SJCRH30 (cell line): ENCODE data around the gene SPRR2A. TPM values are rescaled to one million over a fixed set of nuclear protein-coding genes. Genes with fewer than 3 reads are reported as not detected.
"Not testable (repeated sequence)": the region's sequence is repeated elsewhere in the genome, so short reads cannot be mapped to it uniquely, and the experiment has no call there.

ENCODE experiments used
- DNase-seq, 2 experiments: peaks; one replicate each; pipeline ENCODE4 v3.0.0-alpha.2; 2015 to 2020
- H3K27ac ChIP-seq: fragments of 250-450 bp; sonication (Bioruptor Pico); 2 replicates; pipeline ENCODE4 v1.5.1; 2020; ENCODE audit warnings: mild to moderate bottlenecking, moderate library complexity
- H3K27me3 ChIP-seq: fragments of 250-450 bp; sonication (Bioruptor Pico); 2 replicates; pipeline ENCODE4 v1.5.1; 2020; ENCODE audit warnings: mild to moderate bottlenecking, moderate library complexity
- H3K36me3 ChIP-seq: fragments of 250-450 bp; sonication (Bioruptor Pico); 2 replicates; pipeline ENCODE4 v1.5.1; 2020; ENCODE audit warnings: mild to moderate bottlenecking, moderate library complexity
- H3K4me1 ChIP-seq: fragments of 250-450 bp; sonication (Bioruptor Pico); 2 replicates; pipeline ENCODE4 v1.5.1; 2020; ENCODE audit warnings: mild to moderate bottlenecking, moderate library complexity
- H3K4me3 ChIP-seq: fragments of 250-450 bp; sonication (Bioruptor Pico); 2 replicates; pipeline ENCODE4 v1.5.1; 2020; ENCODE audit warnings: mild to moderate bottlenecking, moderate library complexity
- H3K9me3 ChIP-seq: fragments of 250-450 bp; sonication (Bioruptor Pico); replicated peaks from 2 replicates; pipeline ENCODE4 v1.5.1; 2020; ENCODE audit warnings: mild to moderate bottlenecking, moderate library complexity
- total RNA-seq: library from RNA; depleted of rRNA; stranded (reverse); fragments of >200 nt; shearing (Covaris generic); gene quantifications from 2 replicates; pipeline ENCODE4 v1.2.3, GENCODE V29; 2014; rRNA removed

SPRR2A gene
- not detected in 2 replicates for total RNA-seq

DNA sequence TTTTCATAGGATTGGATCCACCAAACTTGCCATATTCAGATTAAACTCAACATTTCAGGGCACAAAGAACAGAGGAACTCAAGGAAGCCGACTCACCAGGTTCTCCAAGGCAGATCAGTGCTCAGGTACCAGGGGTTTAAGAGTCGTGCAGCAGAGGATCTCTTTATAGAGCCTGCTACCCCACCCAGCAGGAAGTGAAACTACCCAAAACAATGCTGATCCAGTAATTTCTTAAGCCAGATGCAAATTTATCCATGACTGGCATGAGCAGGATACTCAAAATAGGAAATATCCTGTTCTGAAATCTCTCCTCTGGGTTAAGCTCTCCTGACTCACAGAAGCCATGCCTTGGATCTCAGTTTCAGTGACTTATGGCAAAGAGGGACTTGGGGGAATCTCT is at the start of gene SPRR2A:
SPRR2A (minus strand) TSS at position 138 of the 400 bp plus-strand sequence. CDS start 777 bp downstream, outside the sequence.
- no peak within 1 kb of the TSS for H3K27ac ChIP-seq
- DNase-seq, result no peak
- H3K36me3 ChIP-seq, result no peaks in the 10 kb centered on the region
- no peak within 1 kb of the TSS for H3K4me3 ChIP-seq
- H3K27me3 ChIP-seq, result no peaks in the 10 kb centered on the region; the same call in none of the 2 replicates
- H3K9me3 ChIP-seq, result no peaks in the 10 kb centered on the region
- peaks cover 3% of the 10 kb centered on the region; the same call in 1 of the 2 replicates for H3K4me1 ChIP-seq

GRCh38 chr1:153100245-153100644 is 42.9 kb upstream of the SPRR2A start:
- DNase-seq, result no peak
- no peak overlapping the region for H3K27ac ChIP-seq

DNA sequence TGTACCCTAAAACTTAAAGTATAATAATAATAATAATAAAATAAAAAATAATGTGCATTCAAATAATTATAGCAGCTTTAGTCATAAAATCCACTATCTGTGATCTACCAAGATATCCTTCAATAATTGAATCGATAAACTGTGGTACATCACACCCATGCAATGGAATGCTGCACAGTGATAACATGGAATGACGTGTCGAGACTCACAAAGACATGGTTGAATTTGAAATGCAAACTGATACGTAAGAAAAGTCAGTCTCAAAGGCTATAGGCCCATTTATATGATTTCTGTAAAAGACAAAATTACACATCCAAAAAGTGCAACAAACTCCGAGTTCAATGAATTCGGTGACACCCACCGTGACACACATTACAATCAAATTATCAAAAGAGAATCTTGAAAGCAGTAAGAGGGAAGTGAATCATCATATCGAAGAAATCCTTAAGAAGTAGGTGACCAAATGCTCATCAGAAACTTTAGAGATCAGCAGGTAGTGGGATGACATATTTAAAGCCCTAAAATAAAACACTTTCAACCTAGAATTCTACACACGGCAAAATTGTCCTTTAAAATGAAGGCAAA is 42.2 kb upstream of the SPRR2A start:
- Histone ChIP-seq H3K4me1 (no peaks in the 10 kb centered on the region), H3K27ac (no peak overlapping the region), H3K9me3 (no peaks in the 10 kb centered on the region), H3K27me3 (no peaks in the 10 kb centered on the region), H3K36me3 (no peaks in the 10 kb centered on the region), H3K4me3 (no peak overlapping the region)
- no peak for DNase-seq

More at GRCh38 chr1:153100245-153100644, 42.9 kb upstream of the SPRR2A start:
- no peak overlapping the region for H3K4me3 ChIP-seq
- no peaks in the 10 kb centered on the region for H3K36me3 ChIP-seq
- no peaks in the 10 kb centered on the region for H3K9me3 ChIP-seq
- H3K27me3 ChIP-seq, result no peaks in the 10 kb centered on the region
- H3K4me1 ChIP-seq, result no peaks in the 10 kb centered on the region

GRCh38 chr1:153095764-153096163 is 38.5 kb upstream of the SPRR2A start:
- no peaks in the 10 kb centered on the region for H3K9me3 ChIP-seq
- no peak for DNase-seq
- no peaks in the 10 kb centered on the region for H3K27me3 ChIP-seq
- no peaks in the 10 kb centered on the region for H3K36me3 ChIP-seq
- H3K4me1 ChIP-seq, result no peaks in the 10 kb centered on the region
- H3K4me3 ChIP-seq, result no peak overlapping the region
- H3K27ac ChIP-seq, result no peak overlapping the region

DNA sequence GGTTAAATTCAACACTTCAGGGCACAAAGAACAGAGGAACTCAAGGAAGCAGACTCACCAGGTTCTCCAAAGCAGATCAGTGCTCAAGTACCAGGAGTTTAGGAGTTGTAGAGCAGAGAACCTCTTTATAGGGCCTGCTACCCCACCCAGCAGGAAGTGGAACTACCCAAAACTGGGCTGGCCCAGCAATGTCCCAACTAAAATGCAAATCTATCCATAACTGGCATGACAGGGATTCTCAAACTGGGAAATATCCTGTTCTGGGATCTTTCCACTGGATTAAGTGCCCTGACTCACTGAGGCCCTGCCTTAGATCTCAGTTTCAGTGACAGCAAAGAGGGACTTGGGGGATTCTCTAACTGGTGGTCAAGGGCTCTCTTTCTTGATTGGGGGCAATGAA is 37.1 kb upstream of the SPRR2A start, which contains the start of gene SPRR2E:
SPRR2E (minus strand) TSS at position 101 of the 400 bp plus-strand sequence. CDS start 775 bp downstream, outside the sequence.
- H3K27ac ChIP-seq, result no peak within 1 kb of the TSS
- H3K27me3 ChIP-seq, result no peaks in the 10 kb centered on the region
- H3K36me3 ChIP-seq, result no peaks in the 10 kb centered on the region
- no peak within 1 kb of the TSS for H3K4me3 ChIP-seq
- no peaks in the 10 kb centered on the region for H3K4me1 ChIP-seq
- no peaks in the 10 kb centered on the region for H3K9me3 ChIP-seq
- DNase-seq, result no peak

DNA sequence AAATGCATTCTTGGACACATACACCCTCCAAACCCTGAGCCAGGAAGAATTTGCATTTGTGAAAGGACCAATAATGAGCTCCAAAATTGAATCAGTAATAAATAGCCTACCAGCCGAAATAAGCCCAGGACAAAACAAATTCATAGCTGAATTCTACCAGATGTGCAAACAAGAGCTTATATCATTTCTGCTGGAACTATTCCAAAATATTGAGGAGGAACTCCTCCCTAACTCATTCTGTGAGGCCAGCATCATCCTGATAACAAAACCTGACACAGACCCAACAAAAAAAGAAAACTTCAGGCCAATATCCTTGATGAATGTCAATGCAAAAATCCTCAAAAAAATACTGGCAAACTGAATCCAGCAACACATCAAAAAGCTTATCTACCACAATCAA is 30.3 kb upstream of the SPRR2A start:
- H3K4me3 ChIP-seq, result no peak overlapping the region
- H3K27me3 ChIP-seq, result no peaks in the 10 kb centered on the region
- H3K4me1 ChIP-seq, result no peaks in the 10 kb centered on the region
- no peak overlapping the region for H3K27ac ChIP-seq
- DNase-seq, result no peak
- H3K36me3 ChIP-seq, result no peaks in the 10 kb centered on the region
- H3K9me3 ChIP-seq, result no peaks in the 10 kb centered on the region

DNA sequence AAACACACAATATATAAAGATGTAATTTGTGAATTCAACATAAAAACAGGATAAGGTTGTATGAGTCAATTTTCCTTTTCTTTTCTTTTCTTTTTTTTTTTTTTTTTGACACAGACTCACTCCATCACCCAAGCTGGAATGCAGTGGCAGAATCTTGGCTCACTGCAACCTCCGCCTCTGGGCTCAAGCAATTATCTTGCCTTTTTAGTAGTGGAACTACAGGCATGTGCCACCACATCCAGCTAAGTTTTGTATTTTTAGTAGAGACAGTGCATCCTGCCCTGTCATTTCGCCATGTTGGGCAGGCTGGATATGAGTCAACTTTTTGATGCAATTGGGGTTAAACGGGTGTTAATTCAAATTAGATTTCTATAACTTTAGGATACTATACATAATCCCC is 24.4 kb upstream of the SPRR2A start:
- no peak for DNase-seq
- Histone ChIP-seq H3K4me3 (no peak overlapping the region), H3K27ac (no peak overlapping the region), H3K4me1 (no peaks in the 10 kb centered on the region), H3K27me3 (no peaks in the 10 kb centered on the region), H3K36me3 (no peaks in the 10 kb centered on the region), H3K9me3 (no peaks in the 10 kb centered on the region)

DNA sequence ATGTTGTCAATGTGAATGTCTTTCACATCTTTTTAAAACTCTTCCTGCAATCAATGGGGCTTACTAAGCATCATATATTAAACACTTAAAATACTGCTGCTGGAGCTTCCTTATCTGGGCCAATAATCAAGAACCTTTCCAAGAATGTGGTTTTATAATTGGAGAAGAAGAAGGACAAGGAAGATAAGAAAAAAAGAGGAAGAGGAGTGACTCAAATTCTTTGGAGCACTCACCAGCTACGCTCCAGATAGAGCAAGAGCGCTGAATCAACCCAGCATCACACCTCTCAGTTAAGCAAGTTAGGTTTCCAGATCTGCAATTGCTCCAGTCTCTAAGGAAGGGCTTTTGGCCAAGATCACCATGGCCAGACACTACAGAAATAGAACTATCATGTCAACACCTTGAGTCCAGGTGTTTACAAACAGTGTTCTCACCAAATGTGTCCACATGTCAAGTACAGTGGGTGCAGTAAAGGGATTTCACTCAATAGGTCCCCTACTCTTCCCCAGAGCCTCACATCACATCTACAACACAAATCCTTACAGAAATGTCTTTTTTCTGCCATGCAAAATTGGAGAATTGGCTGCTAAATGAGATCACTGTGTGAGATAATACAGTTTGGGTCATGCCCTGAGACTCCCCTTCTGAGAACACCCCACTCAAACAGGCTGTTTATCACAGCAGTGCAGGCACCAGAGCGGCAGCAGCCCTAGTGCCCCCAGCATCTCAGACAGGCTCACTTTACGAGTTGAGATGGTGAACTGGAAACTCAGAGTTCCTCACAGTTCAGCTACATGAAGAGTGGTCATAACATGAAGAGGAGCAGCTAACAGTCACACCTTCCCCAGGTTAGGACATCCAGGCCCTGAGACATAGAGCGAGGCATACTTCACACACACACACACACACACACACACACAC is 15.8 kb upstream of the SPRR2A start:
- H3K4me1 ChIP-seq, result no peaks in the 10 kb centered on the region
- no peaks in the 10 kb centered on the region for H3K27me3 ChIP-seq
- DNase-seq, result no peak
- no peaks in the 10 kb centered on the region for H3K9me3 ChIP-seq
- no peak overlapping the region for H3K27ac ChIP-seq
- H3K36me3 ChIP-seq, result no peaks in the 10 kb centered on the region
- no peak overlapping the region for H3K4me3 ChIP-seq

DNA sequence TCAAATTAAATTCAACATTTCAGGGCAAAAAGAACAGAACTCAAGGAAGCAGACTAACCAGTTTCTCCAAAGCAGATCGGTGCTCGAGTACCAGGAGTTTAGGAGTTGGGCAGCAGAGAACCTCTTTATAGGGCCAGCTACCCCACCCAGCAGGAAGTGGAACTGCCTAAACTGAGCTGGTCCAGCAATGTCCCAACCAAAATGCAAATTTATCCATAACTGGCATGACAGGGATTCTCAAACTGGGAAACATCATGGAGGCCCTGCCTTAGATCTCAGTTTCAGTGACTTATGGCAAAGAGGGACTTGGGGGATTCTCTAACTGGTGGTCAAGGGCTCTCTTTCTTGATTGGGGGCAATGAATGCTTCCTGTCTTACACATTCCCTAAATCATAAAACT is 14.2 kb upstream of the SPRR2A start, which contains the start of gene SPRR2B:
SPRR2B (minus strand) TSS at position 101 of the 400 bp plus-strand sequence. CDS start 772 bp downstream, outside the sequence.
- Histone ChIP-seq H3K9me3 (no peaks in the 10 kb centered on the region), H3K36me3 (no peaks in the 10 kb centered on the region), H3K27ac (no peak within 1 kb of the TSS), H3K4me1 (no peaks in the 10 kb centered on the region), H3K4me3 (no peak within 1 kb of the TSS), H3K27me3 (no peaks in the 10 kb centered on the region)
- DNase-seq, result no peak

- Histone ChIP-seq H3K27me3 (no peaks in the 10 kb centered on the region), H3K27ac (no peak overlapping the region), H3K4me1 (no peaks in the 10 kb centered on the region), H3K36me3 (no peaks in the 10 kb centered on the region), H3K4me3 (no peak overlapping the region), H3K9me3 (no peaks in the 10 kb centered on the region)
- no peak for DNase-seq
Measured at GRCh38 chr1:153070243-153070642, 12.9 kb upstream of the SPRR2A start.

GRCh38 chr1:153058826-153059784 is 1.8 kb upstream of the SPRR2A start:
- Histone ChIP-seq H3K4me1 (peaks cover 3% of the 10 kb centered on the region; the same call in 1 of the 2 replicates), H3K27ac (no peak overlapping the region), H3K36me3 (no peaks in the 10 kb centered on the region), H3K4me3 (no peak overlapping the region), H3K27me3 (no peaks in the 10 kb centered on the region; the same call in none of the 2 replicates), H3K9me3 (no peaks in the 10 kb centered on the region)
- DNase-seq, result peak in 1 of 2 experiments; percentile 2

DNA sequence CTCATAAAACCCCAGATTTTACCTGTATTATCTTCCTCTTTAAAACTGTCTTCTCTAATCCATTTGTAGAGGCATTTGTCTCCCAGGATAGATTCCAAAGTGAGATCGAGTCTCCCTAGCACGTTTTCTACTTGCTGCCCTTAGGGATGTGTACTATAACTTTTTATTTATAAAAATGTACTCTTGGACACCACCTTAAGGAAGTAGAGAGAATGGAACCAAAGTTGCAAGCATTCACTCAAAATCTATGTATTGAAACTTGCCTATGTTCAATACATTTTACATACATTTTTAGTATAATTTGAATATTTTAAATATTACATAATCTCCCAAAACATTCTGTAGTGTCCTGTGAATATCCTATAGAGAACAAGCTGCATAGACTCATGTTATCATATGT is 842 bp upstream of the SPRR2A start:
- Histone ChIP-seq H3K27ac (no peak overlapping the region), H3K4me3 (no peak overlapping the region), H3K9me3 (no peaks in the 10 kb centered on the region), H3K27me3 (no peaks in the 10 kb centered on the region; the same call in none of the 2 replicates), H3K4me1 (peaks cover 3% of the 10 kb centered on the region; the same call in 1 of the 2 replicates), H3K36me3 (no peaks in the 10 kb centered on the region)
- DNase-seq, result no peak

DNA sequence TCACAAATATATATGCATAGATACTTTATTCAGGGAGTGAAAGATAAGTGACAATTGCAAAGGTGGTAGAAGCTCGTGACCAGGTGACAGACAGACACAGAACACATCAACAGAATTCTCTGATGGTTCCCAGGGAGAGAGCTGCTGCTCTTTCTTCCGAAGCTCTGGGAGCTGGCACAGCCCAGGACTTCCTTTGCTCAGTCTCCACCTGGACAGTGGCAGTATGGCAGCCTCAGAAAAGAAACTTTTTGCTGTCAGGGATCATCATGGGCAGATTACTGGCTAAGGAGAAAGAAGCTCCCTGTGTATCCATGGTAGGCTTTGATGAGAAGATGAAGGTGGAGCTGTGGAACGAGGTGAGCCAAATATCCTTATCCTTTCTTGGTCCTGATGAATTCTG is 1.2 kb downstream of the SPRR2A start:
- DNase-seq, H3K36me3 ChIP-seq, H3K9me3 ChIP-seq, H3K27me3 ChIP-seq, H3K27ac ChIP-seq, H3K4me3 ChIP-seq, H3K4me1 ChIP-seq: not testable (repeated sequence)

- Histone ChIP-seq H3K27me3 (no peaks in the 10 kb centered on the region), H3K36me3 (no peaks in the 10 kb centered on the region), H3K9me3 (no peaks in the 10 kb centered on the region), H3K27ac (no peak overlapping the region), H3K4me3 (no peak overlapping the region), H3K4me1 (no peaks in the 10 kb centered on the region)
- no peak for DNase-seq
Measured at GRCh38 chr1:153049211-153049610, 8.1 kb downstream of the SPRR2A start.
